Stimulated activated CD4-positive, alpha-beta T cell treated with anti-CD3 and anti-CD28 coated beads, TNF-alpha, amount 100 ng/mL, for 4 hours (primary cell): ENCODE data around the gene PTPRJ.

Experiments used
- DNase-seq, 3 experiments: peaks; one replicate each; pipeline ENCODE4 v3.0.0-alpha.2; 2020; ENCODE audit warnings: low read depth in 3 of 3

PTPRJ gene

DNA sequence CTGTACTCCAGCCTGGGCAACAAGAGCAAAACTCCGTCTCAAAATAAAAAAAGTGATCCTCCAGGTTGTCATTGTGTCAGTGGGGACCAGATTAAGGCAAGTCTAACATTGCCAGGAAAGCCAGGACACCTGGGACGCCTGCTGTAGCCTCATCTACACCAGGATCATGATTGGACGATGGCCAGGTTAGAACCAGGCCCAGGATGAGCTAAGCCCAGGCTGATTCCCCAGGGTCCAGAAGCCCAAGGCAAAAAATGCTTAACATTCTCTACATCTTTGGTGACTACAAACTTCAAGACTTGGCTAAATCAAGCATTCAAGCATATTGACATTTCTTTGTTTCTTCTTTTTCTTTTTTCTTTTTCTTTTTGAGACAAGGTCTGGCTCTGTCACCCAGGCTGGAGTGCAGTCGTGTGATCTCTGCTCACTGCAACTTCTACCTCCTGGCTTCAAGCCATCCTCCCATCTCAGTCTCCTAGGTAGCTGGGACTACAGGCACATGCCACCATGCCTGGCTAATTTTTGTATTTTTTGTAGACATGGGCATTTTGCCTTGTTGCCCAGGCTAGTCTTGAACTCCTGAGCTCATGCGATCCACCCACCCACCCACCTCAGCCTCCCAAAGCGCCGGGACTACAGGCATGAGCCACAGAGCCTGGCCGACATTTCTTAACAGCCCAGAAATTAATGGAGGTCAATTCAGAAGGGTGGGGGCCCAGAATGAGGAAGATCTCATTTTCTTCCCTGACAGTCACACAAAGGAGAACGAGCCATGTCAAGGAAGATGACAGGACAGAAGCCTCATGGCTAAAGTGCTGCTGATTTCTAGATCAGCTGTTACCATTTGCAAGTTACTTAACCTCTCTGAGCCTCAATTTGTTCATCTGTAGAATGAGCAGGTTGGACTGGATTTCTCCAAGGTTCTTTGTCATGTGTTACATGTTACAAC, 12.5 kb upstream of the PTPRJ start:
- DNase-seq: no peak

- no peak for DNase-seq
Measured at GRCh38 chr11:47969401-47969800, 11.0 kb upstream of the PTPRJ start.

DNA sequence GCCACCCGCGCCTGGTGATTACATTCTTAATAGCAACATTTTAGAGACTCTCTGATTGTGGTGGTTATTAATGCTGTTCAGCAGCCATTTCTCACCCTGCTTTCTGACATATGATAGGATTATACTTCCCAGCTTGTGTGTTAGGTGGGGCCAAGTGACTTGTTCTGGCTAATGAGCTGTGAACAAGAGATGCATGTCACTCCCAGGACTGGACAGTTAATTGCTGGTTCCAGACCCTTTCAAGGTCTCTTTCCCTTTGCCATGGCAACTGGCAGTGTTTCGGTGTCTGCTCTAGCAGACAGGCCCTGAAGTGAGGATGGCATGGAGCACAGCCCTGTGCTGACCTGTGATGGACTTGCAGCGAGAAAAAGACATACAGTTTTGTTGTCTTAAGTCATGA, 8.9 kb upstream of the PTPRJ start:
- DNase-seq: no peak

DNA sequence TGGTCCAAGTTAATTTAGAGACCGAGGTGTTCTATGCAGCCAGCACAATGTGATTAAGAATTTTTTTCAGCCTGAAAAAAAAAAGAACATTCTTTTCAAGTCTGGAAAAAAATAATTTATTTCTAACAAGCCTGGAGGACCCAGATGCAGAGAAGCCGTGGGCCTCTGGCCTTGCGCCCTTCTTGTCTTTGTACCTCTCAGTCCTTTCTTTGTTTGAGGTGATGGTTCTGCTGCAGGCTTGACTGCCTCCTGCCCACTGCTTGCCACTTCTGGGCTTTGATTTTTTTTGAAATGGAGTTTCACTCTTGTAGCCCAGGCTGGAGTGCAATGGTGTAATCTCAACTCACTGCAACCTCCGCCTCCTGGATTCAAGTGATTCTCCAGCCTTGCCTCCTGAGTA, 7.2 kb upstream of the PTPRJ start:
- DNase-seq: no peak

- DNase-seq: no peak
Measured at GRCh38 chr11:47976931-47977330, 3.4 kb upstream of the PTPRJ start.

GRCh38 chr11:47977623-47978022, 2.7 kb upstream of the PTPRJ start:
- DNase-seq: no peak

GRCh38 chr11:47979378-47980087, 826 bp upstream of the PTPRJ start:
- DNase-seq: no peak

DNA sequence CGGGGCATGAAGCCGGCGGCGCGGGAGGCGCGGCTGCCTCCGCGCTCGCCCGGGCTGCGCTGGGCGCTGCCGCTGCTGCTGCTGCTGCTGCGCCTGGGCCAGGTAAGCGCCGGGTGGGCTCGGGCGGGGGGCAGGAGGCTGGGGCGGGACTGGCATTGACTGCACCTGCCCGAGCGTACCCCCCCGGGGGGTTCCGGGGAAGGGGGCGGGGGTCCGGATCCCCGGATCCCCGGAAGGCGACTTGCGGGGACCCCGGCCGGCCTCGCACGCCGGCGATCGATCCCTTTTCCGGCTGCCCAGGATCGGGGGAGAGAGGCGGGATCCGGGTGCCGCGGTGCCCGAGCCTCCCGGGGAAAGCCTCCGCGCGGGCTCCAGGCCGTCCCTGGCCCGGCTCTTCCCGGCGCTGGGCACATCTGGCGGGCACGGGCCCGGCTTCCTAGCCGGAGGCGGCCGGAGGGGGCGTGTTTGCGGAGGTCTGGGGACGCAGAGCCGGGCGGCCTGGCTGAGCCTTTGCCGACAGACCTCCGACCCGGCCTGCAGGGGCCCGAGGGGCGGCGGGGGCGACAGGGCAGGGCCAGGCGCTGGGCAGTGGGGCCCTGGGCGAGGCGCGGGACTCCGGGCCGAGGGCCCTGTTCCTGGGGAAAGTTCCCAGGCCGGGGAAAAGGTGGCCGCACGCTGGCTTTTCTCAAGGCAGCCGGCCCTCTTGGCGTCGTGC, 705 bp downstream of the PTPRJ start:
- DNase-seq: no peak

GRCh38 chr11:47981667-47982404, 1.5 kb downstream of the PTPRJ start:
- no peak for DNase-seq

DNA sequence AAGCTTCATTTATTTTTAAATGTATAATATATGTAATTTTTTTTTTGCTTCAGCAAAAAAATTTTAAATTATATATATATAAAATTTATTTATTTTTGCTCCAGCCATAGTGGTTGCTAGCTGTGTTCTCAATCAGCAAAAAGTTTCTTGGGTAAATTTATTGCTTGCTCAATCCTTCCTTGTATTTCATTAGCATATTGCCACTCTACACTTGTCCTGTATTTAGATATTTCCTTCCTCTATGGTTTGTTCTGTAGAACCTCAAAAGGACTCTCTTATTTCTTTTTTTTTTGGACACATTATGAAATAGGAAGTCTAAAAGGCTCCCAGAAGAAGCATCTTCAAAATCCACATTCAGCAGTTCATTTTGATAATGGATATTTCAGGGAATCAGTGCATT, 2.3 kb downstream of the PTPRJ start:
- DNase-seq: no peak

DNA sequence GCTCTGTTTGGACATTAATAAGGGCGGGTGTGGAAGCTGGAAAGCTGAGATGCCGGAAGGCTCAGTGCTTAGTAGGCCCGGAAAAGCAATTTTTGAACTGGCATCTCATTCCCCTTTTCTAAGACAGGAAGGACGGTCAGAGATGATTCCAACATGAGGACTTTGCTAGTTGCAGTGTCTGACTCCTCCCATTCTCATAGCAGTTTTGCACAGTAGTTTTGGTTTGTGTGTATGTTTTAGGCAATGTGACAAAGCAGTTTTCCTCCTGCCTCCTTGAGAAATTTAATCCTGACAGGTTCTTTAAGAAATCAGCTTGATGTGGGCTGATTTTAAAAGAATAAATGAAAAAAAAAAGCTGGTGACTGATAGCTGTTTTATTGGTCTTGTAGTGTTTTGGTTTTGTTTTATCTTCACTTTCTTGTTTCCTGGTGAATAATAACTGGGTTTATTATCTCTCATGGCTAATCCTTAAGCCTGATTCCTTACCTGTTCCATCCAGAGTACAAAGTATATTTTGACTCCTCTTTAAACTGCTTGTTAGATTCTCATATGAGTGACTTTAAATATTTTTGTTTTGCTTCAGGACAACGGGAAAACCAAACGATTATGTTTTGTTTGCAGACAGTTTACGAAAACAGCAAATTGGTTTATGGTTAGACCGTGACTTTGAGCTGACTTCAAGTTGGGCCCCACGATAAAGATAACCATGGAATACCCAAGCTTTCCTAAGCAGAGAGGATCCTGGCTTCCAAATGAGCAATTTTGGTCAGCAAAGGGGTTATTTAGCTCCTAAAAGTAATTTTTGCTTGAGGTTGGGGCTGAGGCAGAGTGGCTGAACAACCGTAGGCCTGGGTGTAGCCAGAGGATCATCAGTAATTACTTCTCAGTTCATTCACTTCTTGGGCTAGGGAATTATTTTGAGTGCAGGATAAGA, 3.4 kb downstream of the PTPRJ start:
- DNase-seq: no peak

DNA sequence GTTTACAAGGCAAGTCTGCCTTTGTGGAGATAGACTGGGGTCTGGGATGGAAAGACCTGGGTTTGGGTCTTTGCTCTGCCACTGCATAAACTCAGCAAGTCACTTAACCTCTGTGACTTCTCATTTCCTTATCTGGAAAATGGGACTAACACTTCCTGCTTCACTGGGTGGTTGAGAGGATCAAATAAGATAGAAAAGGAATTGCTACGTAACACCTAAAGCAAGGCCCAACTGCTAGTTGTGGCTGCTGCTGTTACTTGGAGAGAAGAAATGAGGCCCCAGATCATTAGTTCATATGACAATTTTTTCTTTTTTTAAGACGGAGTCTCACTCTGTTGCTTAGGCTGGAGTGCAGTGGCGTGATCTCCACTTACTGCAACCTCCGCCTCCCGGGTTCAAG, 5.9 kb downstream of the PTPRJ start:
- no peak for DNase-seq

DNA sequence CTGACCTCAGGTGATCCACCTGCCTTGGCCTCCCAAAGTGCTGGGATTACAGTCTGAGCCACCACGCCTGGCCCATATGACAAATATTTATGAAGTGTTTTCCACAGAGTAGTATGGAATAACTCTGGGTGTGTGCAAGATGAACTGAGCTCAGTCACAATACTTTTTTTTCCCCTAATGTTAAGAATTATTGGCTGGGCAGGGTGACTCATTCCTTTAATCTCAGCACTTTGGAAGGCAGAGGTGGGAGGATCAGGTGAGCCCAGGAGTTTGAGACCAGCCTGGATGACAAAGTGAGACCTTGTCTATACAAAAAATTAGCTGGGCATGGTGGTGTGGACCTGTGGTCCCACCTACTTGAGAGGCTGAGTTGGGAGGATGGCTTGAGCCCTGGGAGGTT, 6.4 kb downstream of the PTPRJ start:
- no peak for DNase-seq

- DNase-seq: no peak
Measured at GRCh38 chr11:47987310-47987709, 7.0 kb downstream of the PTPRJ start.

DNA sequence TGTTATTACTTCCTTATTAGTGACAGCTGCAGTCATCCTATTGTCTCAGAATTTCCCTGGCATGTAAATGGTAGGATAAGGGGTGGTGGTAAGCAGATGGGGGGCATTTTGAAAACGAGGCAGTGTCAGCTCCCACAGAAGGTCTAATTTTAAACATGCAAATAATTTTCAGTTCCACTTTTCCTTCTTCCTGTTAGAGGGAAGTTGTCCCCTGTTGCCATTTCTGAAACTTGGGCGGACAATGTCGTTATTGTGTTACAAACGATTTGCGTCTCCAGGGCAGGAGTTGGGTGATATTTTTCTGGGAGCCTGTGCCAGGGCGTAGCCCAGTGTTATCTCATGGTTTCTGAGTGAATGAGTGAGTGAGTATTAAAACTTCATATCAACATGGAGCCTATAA, 7.4 kb downstream of the PTPRJ start:
- DNase-seq: no peak

- DNase-seq: no peak
Measured at GRCh38 chr11:47989779-47990178, 9.4 kb downstream of the PTPRJ start.

DNA sequence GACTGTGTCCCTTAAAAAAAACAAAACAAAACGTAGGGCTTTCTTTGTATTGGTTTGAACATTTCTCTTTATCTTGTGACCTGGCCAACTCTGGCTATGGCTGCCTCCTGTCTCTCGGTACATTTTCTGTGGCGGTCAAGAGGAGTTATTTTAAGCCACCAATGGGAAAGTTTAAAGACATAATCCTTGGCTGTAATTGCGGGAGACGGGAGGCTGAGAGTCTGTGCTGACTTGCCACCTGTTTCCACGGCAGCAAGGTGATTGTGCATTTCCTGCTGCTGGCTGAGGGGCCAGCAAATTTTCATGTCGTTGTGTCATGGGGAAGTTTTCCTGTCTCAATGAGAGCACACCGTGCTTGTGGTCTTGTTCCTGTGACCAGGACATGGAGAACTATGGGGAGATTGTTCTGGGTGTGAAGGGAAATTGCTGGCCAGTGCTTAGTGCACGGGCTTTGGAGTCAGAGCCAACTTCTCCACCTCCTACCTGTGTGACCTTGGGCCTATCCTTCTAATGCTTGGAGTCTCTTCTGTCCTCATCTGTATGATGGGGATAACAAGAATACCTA, 11.0 kb downstream of the PTPRJ start:
- DNase-seq: no peak

DNA sequence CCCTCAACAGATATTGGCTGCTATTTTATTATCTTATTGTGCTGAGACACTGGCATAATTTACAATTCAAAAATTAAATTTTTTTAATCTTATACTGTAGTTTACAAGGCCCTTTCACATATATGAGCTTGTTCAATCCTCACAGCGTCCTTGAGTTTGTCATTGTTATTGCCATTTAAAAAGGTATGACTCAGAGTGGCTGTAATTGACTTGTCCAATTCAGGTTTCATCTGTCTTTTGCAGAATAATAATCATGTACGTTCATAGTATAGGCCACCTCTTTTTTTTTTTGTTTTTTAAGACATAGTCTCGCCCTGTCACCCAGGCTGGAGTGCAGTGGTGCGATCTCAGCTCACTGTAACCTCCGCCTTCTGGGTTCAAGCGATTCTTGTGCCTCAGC, 11.5 kb downstream of the PTPRJ start:
- DNase-seq: no peak

DNA sequence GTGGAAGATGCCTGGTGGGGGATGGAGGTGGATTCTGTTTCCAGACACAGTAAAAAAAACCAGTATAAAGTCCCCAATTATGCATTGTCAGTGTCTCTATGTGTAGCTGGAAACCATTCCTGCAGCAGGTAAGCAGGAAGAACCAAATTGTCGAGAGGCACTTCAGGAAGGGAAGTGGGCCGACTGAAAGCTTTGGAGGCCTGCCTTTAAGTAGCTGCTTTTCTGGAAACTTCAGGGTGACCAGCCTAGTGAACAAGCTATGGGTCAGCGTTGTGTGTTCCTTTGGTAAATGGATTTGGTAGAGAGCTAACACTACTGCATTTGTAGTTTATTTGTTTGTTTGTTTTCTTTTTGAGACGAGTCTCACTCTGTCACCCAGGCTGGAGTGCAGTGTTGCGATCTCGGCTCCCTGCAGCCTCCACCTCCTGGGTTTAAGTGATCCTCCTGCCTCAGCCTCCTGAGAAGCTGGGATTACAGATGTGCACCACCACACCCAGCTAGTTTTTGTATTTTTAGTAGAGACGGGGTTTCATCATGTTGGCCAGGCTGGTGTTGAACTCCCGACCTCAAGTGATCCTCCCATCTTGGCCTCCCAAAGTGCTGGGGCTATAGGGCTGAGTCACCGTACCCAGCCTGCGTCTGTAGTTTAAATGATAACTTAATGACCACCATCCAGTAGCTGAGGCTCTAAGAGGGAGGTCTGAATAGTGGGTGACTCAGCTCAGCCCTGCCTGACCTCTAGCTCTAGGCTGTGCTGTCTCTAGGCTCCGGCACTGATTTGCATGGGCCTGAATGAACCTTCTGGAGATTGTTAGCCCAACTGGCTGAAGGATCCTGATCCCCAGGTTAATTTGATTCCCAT, 12.8 kb downstream of the PTPRJ start:
- DNase-seq: no peak
